ENCODE measurements around the gene SLC47A1.

Gene SLC47A1

DNA sequence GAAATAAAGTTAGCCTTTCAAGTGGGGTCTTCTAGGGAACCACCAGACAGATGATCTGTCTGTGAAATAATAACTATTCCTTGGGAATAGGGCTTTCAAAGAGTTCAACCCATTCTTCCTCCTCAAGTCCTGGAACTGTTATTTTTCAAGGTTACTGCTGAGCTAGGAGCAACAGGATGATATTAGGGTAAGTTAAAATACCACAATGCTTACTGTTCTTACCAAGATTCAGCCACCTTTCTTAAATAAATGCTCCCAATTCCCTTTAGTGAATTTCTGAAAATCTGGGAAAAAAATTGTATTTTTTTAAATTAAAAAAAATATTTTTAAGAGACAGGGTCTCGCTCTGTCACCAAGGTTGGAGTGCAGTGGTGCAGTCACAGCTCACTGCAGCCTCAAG, 88.0 kb downstream of the SLC47A1 start:
- DNase-seq (ENCODE audit: low read depth) = no peak
- TF ChIP-seq, protein P1, sequence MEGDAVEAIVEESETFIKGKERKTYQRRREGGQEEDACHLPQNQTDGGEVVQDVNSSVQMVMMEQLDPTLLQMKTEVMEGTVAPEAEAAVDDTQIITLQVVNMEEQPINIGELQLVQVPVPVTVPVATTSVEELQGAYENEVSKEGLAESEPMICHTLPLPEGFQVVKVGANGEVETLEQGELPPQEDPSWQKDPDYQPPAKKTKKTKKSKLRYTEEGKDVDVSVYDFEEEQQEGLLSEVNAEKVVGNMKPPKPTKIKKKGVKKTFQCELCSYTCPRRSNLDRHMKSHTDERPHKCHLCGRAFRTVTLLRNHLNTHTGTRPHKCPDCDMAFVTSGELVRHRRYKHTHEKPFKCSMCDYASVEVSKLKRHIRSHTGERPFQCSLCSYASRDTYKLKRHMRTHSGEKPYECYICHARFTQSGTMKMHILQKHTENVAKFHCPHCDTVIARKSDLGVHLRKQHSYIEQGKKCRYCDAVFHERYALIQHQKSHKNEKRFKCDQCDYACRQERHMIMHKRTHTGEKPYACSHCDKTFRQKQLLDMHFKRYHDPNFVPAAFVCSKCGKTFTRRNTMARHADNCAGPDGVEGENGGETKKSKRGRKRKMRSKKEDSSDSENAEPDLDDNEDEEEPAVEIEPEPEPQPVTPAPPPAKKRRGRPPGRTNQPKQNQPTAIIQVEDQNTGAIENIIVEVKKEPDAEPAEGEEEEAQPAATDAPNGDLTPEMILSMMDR (IDR thresholded peaks at IDR 0.05; ENCODE audit: control insufficient read depth, extremely low read depth, insufficient read depth) = no peak
- H3K4me3 ChIP-seq (ENCODE audit: low read depth, low read length) = no peak overlapping the region

GRCh38 chr17:19626079-19626478, 92.4 kb downstream of the SLC47A1 start:
- TF ChIP-seq, protein P1 (IDR thresholded peaks at IDR 0.05; ENCODE audit: control insufficient read depth, extremely low read depth, insufficient read depth) = no peak
- H3K4me3 ChIP-seq (ENCODE audit: low read depth, low read length) = no peak overlapping the region
- no peak for DNase-seq (ENCODE audit: low read depth)

All from LNCaP clone FGC (cell line).